ENCODE measurements around the gene VPS33B. TPM values are rescaled to one million over a fixed set of nuclear protein-coding genes. Genes with fewer than 3 reads are reported as not detected.

VPS33B gene
- total and polyA plus RNA-seq, 2 of the 13 experiments (the other 11 are each of a cell fraction or from before 2014, with no cell fraction given): 15.8 to 16.5 TPM

- Histone ChIP-seq H4K20me1 (ENCODE audit: insufficient read depth, low read length) (peaks cover 7% of the 10 kb centered on the region), H3K27ac (ENCODE audit: extremely low read length, insufficient read depth, low read length) (peak overlapping the region; percentile 18), H3K4me1 (ENCODE audit: insufficient read depth, low read length) (peaks cover 34% of the 10 kb centered on the region), H3K79me2 (ENCODE audit: insufficient read depth, low read length) (peaks cover 83% of the 10 kb centered on the region), H3K4me3 (replicated peaks in 1 of 3; ENCODE audit: insufficient read depth in 1 of 3, low read depth in 2 of 3, low read length in 3 of 3) (no peak overlapping the region), H3K9ac (ENCODE audit: insufficient read depth, low read depth, low read length) (no peak overlapping the region), H2AFZ (ENCODE audit: low read length) (no peak overlapping the region), H3K9me3 (ENCODE audit: low read length) (no peaks in the 10 kb centered on the region), H3K27me3 (ENCODE audit: control insufficient read depth in 1 of 2, insufficient read depth in 2 of 2, low read length in 2 of 2) (no peaks in the 10 kb centered on the region), H3K4me2 (ENCODE audit: low read depth, low read length) (peak overlapping the region; percentile 27; the same call in 1 of the 2 replicates), H3K36me3 (replicated peaks in 1 of 2; ENCODE audit: control insufficient read depth in 1 of 2, insufficient read depth in 2 of 2, low read length in 2 of 2) (peaks cover 3 to 20% of the 10 kb centered on the region in 2 experiments; a peak in 3 of 5 replicates)
- no peak for DNase-seq (ENCODE audit: low spot score)
- in situ Hi-C loops (cut with HindIII; ENCODE audit: extremely low pct_ligation_motif_present, low pct_unique_long_range_greater_than_20kb) (no loop called here), intact Hi-C loops (cut with micrococcal nuclease; ENCODE audit: unreplicated experiment) (no loop called here)
- ChIA-PET CTCF (ENCODE audit: low intra/inter-chr PET ratio, low total read pairs) (no interaction called here), POLR2A (no interaction called here)
- 89% methylated on average over 6 of the region's 6 CpGs for WGBS (ENCODE audit: low lambda C conversion rate)
- BruUV-seq (replicated peaks): no TSS peak
- no peak for FAIRE-seq
- no peak for TF ChIP-seq MXD3 (CRISPR knock-in tag; IDR thresholded peaks at IDR 0.05)
- no peak for TF ChIP-seq NR0B2 (CRISPR knock-in tag; IDR thresholded peaks at IDR 0.05)
- no peak for TF ChIP-seq ZFX (CRISPR knock-in tag; IDR thresholded peaks at IDR 0.05; ENCODE audit: low read depth)
- TF ChIP-seq POGZ (CRISPR knock-in tag; IDR thresholded peaks at IDR 0.05): no peak
- no peak for TF ChIP-seq HIC2 (CRISPR knock-in tag; IDR thresholded peaks at IDR 0.05; ENCODE audit: low read depth)
- TF ChIP-seq KLF9 (CRISPR knock-in tag; IDR thresholded peaks at IDR 0.05; ENCODE audit: low read depth): no peak
- no peak for TF ChIP-seq GPN1 (CRISPR knock-in tag; IDR thresholded peaks at IDR 0.05; ENCODE audit: borderline replicate concordance)
- TF ChIP-seq PHF20 (CRISPR knock-in tag; IDR thresholded peaks at IDR 0.05): no peak
- no peak for TF ChIP-seq KDM3A (CRISPR knock-in tag; IDR thresholded peaks at IDR 0.05; ENCODE audit: low read depth)
- ATAC-seq: peak; percentile 39
Observed at GRCh38 chr15:90988296-90988695, 34.1 kb downstream of the VPS33B start.
